Stomach (tissue), 9 donors: ENCODE results near the gene KNG1. TPM values are rescaled to one million over a fixed set of nuclear protein-coding genes. Genes with fewer than 3 reads are reported as not detected.
A peak's percentile ranks its signal among the peaks of the same experiment; 100 is the strongest.

Experiments used
- DNase-seq, 2 donors: peaks; one replicate each; pipeline versions ENCODE4 v3.0.0 to v3.0.0-alpha.2; 2013 to 2019
- H3K27ac ChIP-seq, 5 donors: fragments of 200-600 bp in 4 of 5; sonication (generic) in 4 of 5; one replicate each; pipeline ENCODE4 v1.5.1; 2013 to 2019; ENCODE audit warnings: mild to moderate bottlenecking in 1 of 5, moderate library complexity in 1 of 5
- H3K27me3 ChIP-seq, 3 donors: fragments of 200-600 bp; sonication (generic); one replicate each; pipeline ENCODE4 v1.5.1; 2017 to 2019; ENCODE audit warnings: mixed run types in 1 of 3
- H3K36me3 ChIP-seq, 4 donors: fragments of 200-600 bp; sonication (generic); 1 replicate in 3 of 4; 2 replicates in 1 of 4; pipeline ENCODE4 v1.5.1; 2016 to 2019
- H3K4me1 ChIP-seq, 4 donors: fragments of 200-600 bp; sonication (generic); one replicate each; pipeline ENCODE4 v1.5.1; 2016 to 2019
- H3K4me3 ChIP-seq, 4 donors: fragments of 200-600 bp; sonication (generic) in 3 of 4; one replicate each; pipeline ENCODE4 v1.5.1; 2016 to 2019; ENCODE audit warnings: mild to moderate bottlenecking in 1 of 4
- H3K9me3 ChIP-seq, 4 donors: fragments of 200-600 bp; sonication (generic); one replicate each; pipeline ENCODE4 v1.5.1; 2016 to 2019
- CTCF ChIP-seq, 7 experiments: fragments of 450-650 bp in 4 of 7; fragments of 200-600 bp in 3 of 7; sonication (generic) in 3 of 7; IDR thresholded peaks; one replicate each; pipeline ENCODE4 v1.5.1; 2016 to 2019; ENCODE audit warnings: antibody characterized with exemption in 7 of 7, control low read depth in 2 of 7, mild to moderate bottlenecking in 1 of 7
- EP300 ChIP-seq: sonication (generic); formaldehyde crosslinking; IDR thresholded peaks from one replicate; pipeline ENCODE4 v1.6.1; 2017; ENCODE audit warnings: antibody characterized with exemption
- POLR2A ChIP-seq, 4 donors: fragments of 450-650 bp; IDR thresholded peaks; one replicate each; pipeline ENCODE4 v1.6.1; 2016; ENCODE audit warnings: antibody characterized with exemption in 4 of 4, control low read depth in 2 of 4, mild to moderate bottlenecking in 1 of 4, moderate library complexity in 1 of 4
- POLR2AphosphoS5 ChIP-seq, 3 donors: sonication (generic); formaldehyde crosslinking; IDR thresholded peaks; one replicate each; pipeline ENCODE4 v1.6.1; 2016; ENCODE audit warnings: antibody characterized with exemption in 3 of 3
- WGBS, 5 donors: extraction: QIAGEN DNeasy Blood & Tissue Kit in 3 of 5; methylation state at CpG; one replicate each; pipeline versions ENCODE4 v1.1.5 to v1.1.7; 2013 to 2018; 5-methylcytosine and 5-hydroxymethylcytosine counted together
- intact Hi-C: fragments of 100-400 bp; cut with DNase I; formaldehyde crosslinking; loops from one replicate; pipeline ENCODE4 v1.15.1; 2023; ENCODE audit warnings: low total_unique reads
- polyA plus RNA-seq, 3 donors: library from polyadenylated mRNA; stranded (reverse); fragments of 200-250 nt; gene quantifications; one replicate each; pipeline ENCODE4 v1.2.3, GENCODE V29; 2013
- total RNA-seq, 5 donors: library from RNA; depleted of rRNA; stranded (reverse); fragments of >200 nt; gene quantifications; one replicate each; pipeline versions ENCODE4 v1.1.0 to v1.2.3, GENCODE V29; 2014 to 2016
- donor health status: healthy with polysubstance abuse.
- donor health status: Bipolar disorder and iron deficiency.
- donor health status: healthy.

The KNG1 gene
- total and polyA plus RNA-seq, 8 donors, result 0.18 TPM; not detected in 7

- Histone ChIP-seq H3K4me3 (no peak overlapping the region), H3K4me1 (peaks cover 0 to 15% (median 2%) of the 10 kb centered on the region in 4 donors), H3K36me3 (no peaks in the 10 kb centered on the region), H3K27me3 (no peaks in the 10 kb centered on the region), H3K9me3 (no peaks in the 10 kb centered on the region), H3K27ac (no peak overlapping the region)
- 93 to 99% (median 98%) methylated on average over 2 of the region's 2 CpGs for WGBS, 5 donors
- intact Hi-C loops, result no loop called here
- no peak for TF ChIP-seq EP300
- TF ChIP-seq POLR2AphosphoS5 (IDR thresholded peaks at IDR 0.05), result no peak
- TF ChIP-seq POLR2A (IDR thresholded peaks at IDR 0.05), result no peak
- no peak for TF ChIP-seq CTCF (IDR thresholded peaks at IDR 0.05)
- DNase-seq, result no peak
Measured at GRCh38 chr3:186750316-186750715, 33.2 kb downstream of the KNG1 start.

- intact Hi-C loops, result no loop called here
- peak overlapping the region; percentile 20 to 81 (median 57) for H3K27ac ChIP-seq
- no peaks in the 10 kb centered on the region for H3K27me3 ChIP-seq
- no peak overlapping the region for H3K4me3 ChIP-seq
- DNase-seq, result no peak
- H3K9me3 ChIP-seq, result no peaks in the 10 kb centered on the region
- no peaks in the 10 kb centered on the region for H3K36me3 ChIP-seq
- WGBS, 5 donors, result 45 to 56% (median 51%) methylated on average over 3 of the region's 3 CpGs
- TF ChIP-seq EP300, result no peak
- no peak for TF ChIP-seq POLR2AphosphoS5 (IDR thresholded peaks at IDR 0.05)
- no peak for TF ChIP-seq CTCF (IDR thresholded peaks at IDR 0.05)
- TF ChIP-seq POLR2A (IDR thresholded peaks at IDR 0.05), result no peak
- H3K4me1 ChIP-seq, result peaks cover 0 to 15% (median 0%) of the 10 kb centered on the region in 4 donors
Measured at GRCh38 chr3:186751480-186751879, 34.3 kb downstream of the KNG1 start.

- no peaks in the 10 kb centered on the region for H3K27me3 ChIP-seq
- DNase-seq, result no peak
- no peaks in the 10 kb centered on the region for H3K36me3 ChIP-seq
- no peak for TF ChIP-seq POLR2A (IDR thresholded peaks at IDR 0.05)
- TF ChIP-seq EP300, result no peak
- TF ChIP-seq CTCF (IDR thresholded peaks at IDR 0.05), result no peak
- TF ChIP-seq POLR2AphosphoS5 (IDR thresholded peaks at IDR 0.05), result no peak
- intact Hi-C loops, result no loop called here
- 53 to 76% (median 72%) methylated on average over 7 of the region's 7 CpGs for WGBS, 5 donors
- peak overlapping the region in 2 of 5 donors; percentile 72 to 81 for H3K27ac ChIP-seq
- H3K9me3 ChIP-seq, result no peaks in the 10 kb centered on the region
- no peak overlapping the region for H3K4me3 ChIP-seq
- H3K4me1 ChIP-seq, result peaks cover 0 to 15% (median 0%) of the 10 kb centered on the region in 4 donors
Measured at GRCh38 chr3:186754006-186754405, 36.8 kb downstream of the KNG1 start.

GRCh38 chr3:186754871-186755270, 37.7 kb downstream of the KNG1 start:
- Histone ChIP-seq H3K4me3 (no peak overlapping the region), H3K27me3 (no peaks in the 10 kb centered on the region), H3K4me1 (peaks cover 0 to 15% (median 0%) of the 10 kb centered on the region in 4 donors), H3K36me3 (no peaks in the 10 kb centered on the region), H3K27ac (no peak overlapping the region), H3K9me3 (no peaks in the 10 kb centered on the region)
- intact Hi-C loops, result no loop called here
- TF ChIP-seq POLR2AphosphoS5 (IDR thresholded peaks at IDR 0.05), result no peak
- no peak for TF ChIP-seq POLR2A (IDR thresholded peaks at IDR 0.05)
- TF ChIP-seq EP300, result no peak
- no peak for TF ChIP-seq CTCF (IDR thresholded peaks at IDR 0.05)
- peak in 1 of 2 donors; percentile 40 for DNase-seq
- 77 to 86% (median 78%) methylated on average over 5 of the region's 5 CpGs for WGBS, 5 donors
